SK-N-SH treated with all-trans-retinoic acid at 6 μM for 48 hours (cell line): ENCODE measurements around the gene DPEP2.

Source experiments
- ATAC-seq: fragments of 200-7000 bp; cut with Tn5 transposase; 3 replicates; pipeline ENCODE4 v1.9.1; 2020; ENCODE audit warnings: mild to moderate bottlenecking, moderate library complexity
- BACH2 ChIP-seq: fragments of 250-450 bp; sonication (Bioruptor Pico); IDR thresholded peaks from 2 replicates; pipeline ENCODE4 v1.9.0; 2021; ENCODE audit warnings: mild to moderate bottlenecking, borderline replicate concordance
- CSDC2 ChIP-seq: fragments of 250-450 bp; sonication (Bioruptor Pico); IDR thresholded peaks from 2 replicates; pipeline ENCODE4 v1.5.0; 2020; ENCODE audit warnings: mild to moderate bottlenecking, moderate library complexity
- CSRNP3 ChIP-seq: fragments of 250-450 bp; sonication (Bioruptor Pico); IDR thresholded peaks from 2 replicates; pipeline ENCODE4 v1.5.1; 2021; ENCODE audit warnings: mild to moderate bottlenecking, moderate library complexity
- ESRRG ChIP-seq: fragments of 250-450 bp; sonication (Bioruptor Pico); IDR thresholded peaks from 2 replicates; pipeline ENCODE4 v1.6.1; 2021; ENCODE audit warnings: mild to moderate bottlenecking
- GLIS3 ChIP-seq: fragments of 250-450 bp; sonication (Bioruptor Pico); IDR thresholded peaks from 2 replicates; pipeline ENCODE4 v1.5.0; 2020; ENCODE audit warnings: mild to moderate bottlenecking, moderate library complexity
- ISL1 ChIP-seq: fragments of 250-450 bp; sonication (Bioruptor Pico); IDR thresholded peaks from 2 replicates; pipeline ENCODE4 v2.1.2; 2022; ENCODE audit warnings: mild to moderate bottlenecking, moderate library complexity
- OSR1 ChIP-seq: fragments of 250-450 bp; sonication (Bioruptor Pico); IDR thresholded peaks from 2 replicates; pipeline ENCODE4 v1.8.0; 2022; ENCODE audit warnings: moderate library complexity, mild to moderate bottlenecking, inconsistent platforms
- PPARA ChIP-seq: fragments of 250-450 bp; sonication (Bioruptor Pico); IDR thresholded peaks from 2 replicates; pipeline ENCODE4 v1.5.0; 2020; ENCODE audit warnings: mild to moderate bottlenecking, borderline replicate concordance
- RARB ChIP-seq: fragments of 250-450 bp; sonication (Bioruptor Pico); IDR thresholded peaks from 2 replicates; pipeline ENCODE4 v1.8.0; 2021; ENCODE audit warnings: mild to moderate bottlenecking, moderate library complexity
- SNAI2 ChIP-seq: fragments of 250-450 bp; sonication (Bioruptor Pico); IDR thresholded peaks from 2 replicates; pipeline ENCODE4 v1.5.0; 2020; ENCODE audit warnings: mild to moderate bottlenecking, moderate library complexity
- TCF4 ChIP-seq: fragments of 250-450 bp; sonication (Bioruptor Pico); IDR thresholded peaks from 2 replicates; pipeline ENCODE4 v1.8.0; 2021; ENCODE audit warnings: mild to moderate bottlenecking, moderate library complexity, borderline replicate concordance
- TOX ChIP-seq: fragments of 250-450 bp; sonication (Bioruptor Pico); IDR thresholded peaks from 2 replicates; pipeline ENCODE4 v1.8.0; 2021; ENCODE audit warnings: mild to moderate bottlenecking, moderate library complexity, borderline replicate concordance
- ZC3H10 ChIP-seq: fragments of 250-450 bp; sonication (Bioruptor Pico); IDR thresholded peaks from 2 replicates; pipeline ENCODE4 v1.5.1; 2021; ENCODE audit warnings: mild to moderate bottlenecking, moderate library complexity
- ZNF565 ChIP-seq: fragments of 450-650 bp; formaldehyde crosslinking; conservative IDR thresholded peaks from 2 replicates; pipeline ENCODE4 v1.5.0; 2020; ENCODE audit warnings: low read depth, mild to moderate bottlenecking, moderate library complexity
- ZNF70 ChIP-seq: fragments of 450-650 bp; formaldehyde crosslinking; IDR thresholded peaks from 2 replicates; pipeline ENCODE4 v1.5.0; 2020; ENCODE audit warnings: mild to moderate bottlenecking, moderate library complexity
- TF ChIP-seq, protein P1 (sequence below): fragments of 250-450 bp; sonication (Bioruptor Pico); IDR thresholded peaks from 2 replicates; pipeline ENCODE4 v1.8.0; 2020; ENCODE audit warnings: mild to moderate bottlenecking, moderate library complexity, borderline replicate concordance
- TF ChIP-seq, protein P2 (sequence below): fragments of 250-450 bp; sonication (Bioruptor Pico); IDR thresholded peaks from 2 replicates; pipeline ENCODE4 v1.5.0; 2020; ENCODE audit warnings: mild to moderate bottlenecking, moderate library complexity
- TF ChIP-seq, protein P3 (sequence below): fragments of 250-450 bp; sonication (Bioruptor Pico); IDR thresholded peaks from 2 replicates; pipeline ENCODE4 v1.5.1; 2020; ENCODE audit warnings: low read depth, mild to moderate bottlenecking, moderate library complexity
- TF ChIP-seq, protein P4 (sequence below): fragments of 250-450 bp; sonication (Bioruptor Pico); IDR thresholded peaks from 2 replicates; pipeline ENCODE4 v1.8.0; 2021; ENCODE audit warnings: low read depth, mild to moderate bottlenecking, moderate library complexity, borderline replicate concordance

The DPEP2 gene

DNA sequence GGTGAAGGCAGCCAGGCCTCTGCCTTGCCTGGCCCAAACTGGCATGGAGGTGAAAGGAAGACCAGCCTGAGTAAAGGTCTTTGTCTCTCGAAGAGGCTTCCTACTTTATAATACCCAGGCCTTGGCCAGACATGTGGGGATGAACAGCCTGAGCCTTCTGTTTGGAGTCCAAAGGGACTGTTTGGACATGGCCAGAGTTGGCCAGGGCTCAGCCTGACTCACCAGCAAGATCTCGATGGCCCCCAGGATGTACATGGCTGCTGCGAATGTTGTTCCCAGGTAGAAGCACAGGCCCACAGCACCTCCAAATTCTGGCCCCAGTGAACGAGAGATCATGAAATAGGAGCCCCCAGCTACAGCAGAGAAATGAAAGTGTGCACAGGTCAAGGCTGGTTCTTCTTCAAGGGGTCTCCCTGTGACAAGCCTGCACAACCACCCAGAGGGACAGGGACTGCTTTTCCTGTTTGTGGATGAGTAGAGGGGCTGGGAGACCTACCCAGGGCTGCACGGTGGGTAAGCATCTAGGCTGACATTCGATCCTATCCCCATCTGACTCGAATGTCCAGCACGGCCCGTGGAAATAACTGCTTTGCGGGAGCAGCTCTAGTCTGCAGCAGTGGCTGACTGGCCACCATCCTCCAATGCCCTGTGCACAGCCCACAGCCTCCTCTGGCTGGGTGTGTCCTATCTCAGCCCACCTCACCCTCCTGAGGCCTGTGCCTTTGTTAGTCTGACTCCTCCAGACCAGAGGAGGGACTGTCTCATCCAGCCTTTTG lies 44.7 kb downstream of the DPEP2 start:
- no peak for ATAC-seq
- TF ChIP-seq TOX (CRISPR knock-in tag) (no peak), ZNF70 (CRISPR knock-in tag) (no peak), PPARA (CRISPR knock-in tag) (no peak), ESRRG (CRISPR knock-in tag) (no peak), TCF4 (no peak), CSDC2 (CRISPR knock-in tag) (no peak), SNAI2 (CRISPR knock-in tag) (no peak), ZNF565 (no peak), ZC3H10 (CRISPR knock-in tag) (no peak), OSR1 (no peak), GLIS3 (no peak), CSRNP3 (CRISPR knock-in tag) (no peak)
- TF ChIP-seq, protein P1, sequence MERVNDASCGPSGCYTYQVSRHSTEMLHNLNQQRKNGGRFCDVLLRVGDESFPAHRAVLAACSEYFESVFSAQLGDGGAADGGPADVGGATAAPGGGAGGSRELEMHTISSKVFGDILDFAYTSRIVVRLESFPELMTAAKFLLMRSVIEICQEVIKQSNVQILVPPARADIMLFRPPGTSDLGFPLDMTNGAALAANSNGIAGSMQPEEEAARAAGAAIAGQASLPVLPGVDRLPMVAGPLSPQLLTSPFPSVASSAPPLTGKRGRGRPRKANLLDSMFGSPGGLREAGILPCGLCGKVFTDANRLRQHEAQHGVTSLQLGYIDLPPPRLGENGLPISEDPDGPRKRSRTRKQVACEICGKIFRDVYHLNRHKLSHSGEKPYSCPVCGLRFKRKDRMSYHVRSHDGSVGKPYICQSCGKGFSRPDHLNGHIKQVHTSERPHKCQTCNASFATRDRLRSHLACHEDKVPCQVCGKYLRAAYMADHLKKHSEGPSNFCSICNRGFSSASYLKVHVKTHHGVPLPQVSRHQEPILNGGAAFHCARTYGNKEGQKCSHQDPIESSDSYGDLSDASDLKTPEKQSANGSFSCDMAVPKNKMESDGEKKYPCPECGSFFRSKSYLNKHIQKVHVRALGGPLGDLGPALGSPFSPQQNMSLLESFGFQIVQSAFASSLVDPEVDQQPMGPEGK (CRISPR knock-in tag), result no peak
- TF ChIP-seq, protein P2, sequence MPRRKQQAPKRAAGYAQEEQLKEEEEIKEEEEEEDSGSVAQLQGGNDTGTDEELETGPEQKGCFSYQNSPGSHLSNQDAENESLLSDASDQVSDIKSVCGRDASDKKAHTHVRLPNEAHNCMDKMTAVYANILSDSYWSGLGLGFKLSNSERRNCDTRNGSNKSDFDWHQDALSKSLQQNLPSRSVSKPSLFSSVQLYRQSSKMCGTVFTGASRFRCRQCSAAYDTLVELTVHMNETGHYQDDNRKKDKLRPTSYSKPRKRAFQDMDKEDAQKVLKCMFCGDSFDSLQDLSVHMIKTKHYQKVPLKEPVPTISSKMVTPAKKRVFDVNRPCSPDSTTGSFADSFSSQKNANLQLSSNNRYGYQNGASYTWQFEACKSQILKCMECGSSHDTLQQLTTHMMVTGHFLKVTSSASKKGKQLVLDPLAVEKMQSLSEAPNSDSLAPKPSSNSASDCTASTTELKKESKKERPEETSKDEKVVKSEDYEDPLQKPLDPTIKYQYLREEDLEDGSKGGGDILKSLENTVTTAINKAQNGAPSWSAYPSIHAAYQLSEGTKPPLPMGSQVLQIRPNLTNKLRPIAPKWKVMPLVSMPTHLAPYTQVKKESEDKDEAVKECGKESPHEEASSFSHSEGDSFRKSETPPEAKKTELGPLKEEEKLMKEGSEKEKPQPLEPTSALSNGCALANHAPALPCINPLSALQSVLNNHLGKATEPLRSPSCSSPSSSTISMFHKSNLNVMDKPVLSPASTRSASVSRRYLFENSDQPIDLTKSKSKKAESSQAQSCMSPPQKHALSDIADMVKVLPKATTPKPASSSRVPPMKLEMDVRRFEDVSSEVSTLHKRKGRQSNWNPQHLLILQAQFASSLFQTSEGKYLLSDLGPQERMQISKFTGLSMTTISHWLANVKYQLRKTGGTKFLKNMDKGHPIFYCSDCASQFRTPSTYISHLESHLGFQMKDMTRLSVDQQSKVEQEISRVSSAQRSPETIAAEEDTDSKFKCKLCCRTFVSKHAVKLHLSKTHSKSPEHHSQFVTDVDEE (CRISPR knock-in tag), result no peak
- TF ChIP-seq, protein P3, sequence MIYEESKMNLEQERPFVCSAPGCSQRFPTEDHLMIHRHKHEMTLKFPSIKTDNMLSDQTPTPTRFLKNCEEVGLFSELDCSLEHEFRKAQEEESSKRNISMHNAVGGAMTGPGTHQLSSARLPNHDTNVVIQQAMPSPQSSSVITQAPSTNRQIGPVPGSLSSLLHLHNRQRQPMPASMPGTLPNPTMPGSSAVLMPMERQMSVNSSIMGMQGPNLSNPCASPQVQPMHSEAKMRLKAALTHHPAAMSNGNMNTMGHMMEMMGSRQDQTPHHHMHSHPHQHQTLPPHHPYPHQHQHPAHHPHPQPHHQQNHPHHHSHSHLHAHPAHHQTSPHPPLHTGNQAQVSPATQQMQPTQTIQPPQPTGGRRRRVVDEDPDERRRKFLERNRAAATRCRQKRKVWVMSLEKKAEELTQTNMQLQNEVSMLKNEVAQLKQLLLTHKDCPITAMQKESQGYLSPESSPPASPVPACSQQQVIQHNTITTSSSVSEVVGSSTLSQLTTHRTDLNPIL (CRISPR knock-in tag), result no peak
- TF ChIP-seq, protein P4, sequence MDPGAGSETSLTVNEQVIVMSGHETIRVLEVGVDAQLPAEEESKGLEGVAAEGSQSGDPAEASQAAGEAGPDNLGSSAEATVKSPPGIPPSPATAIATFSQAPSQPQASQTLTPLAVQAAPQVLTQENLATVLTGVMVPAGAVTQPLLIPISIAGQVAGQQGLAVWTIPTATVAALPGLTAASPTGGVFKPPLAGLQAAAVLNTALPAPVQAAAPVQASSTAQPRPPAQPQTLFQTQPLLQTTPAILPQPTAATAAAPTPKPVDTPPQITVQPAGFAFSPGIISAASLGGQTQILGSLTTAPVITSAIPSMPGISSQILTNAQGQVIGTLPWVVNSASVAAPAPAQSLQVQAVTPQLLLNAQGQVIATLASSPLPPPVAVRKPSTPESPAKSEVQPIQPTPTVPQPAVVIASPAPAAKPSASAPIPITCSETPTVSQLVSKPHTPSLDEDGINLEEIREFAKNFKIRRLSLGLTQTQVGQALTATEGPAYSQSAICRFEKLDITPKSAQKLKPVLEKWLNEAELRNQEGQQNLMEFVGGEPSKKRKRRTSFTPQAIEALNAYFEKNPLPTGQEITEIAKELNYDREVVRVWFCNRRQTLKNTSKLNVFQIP (CRISPR knock-in tag), result no peak

- no peak for TF ChIP-seq SNAI2 (CRISPR knock-in tag)
- TF ChIP-seq PPARA (CRISPR knock-in tag), result no peak
- no peak for TF ChIP-seq ZC3H10 (CRISPR knock-in tag)
- no peak for ATAC-seq
These were observed 45.5 kb downstream of the DPEP2 start for GRCh38 chr16:67953641-67954375.

- TF ChIP-seq CSRNP3 (CRISPR knock-in tag) (no peak), RARB (CRISPR knock-in tag) (no peak), ZNF565 (no peak), ISL1 (CRISPR knock-in tag) (no peak), PPARA (CRISPR knock-in tag) (no peak), BACH2 (CRISPR knock-in tag) (no peak)
- TF ChIP-seq, protein P3 (CRISPR knock-in tag), result no peak
- no peak for ATAC-seq
These were observed 47.8 kb downstream of the DPEP2 start for GRCh38 chr16:67951485-67951884.
